Panc1 (cell line): ENCODE measurements around the gene CENPP. TPM values are rescaled to one million over a fixed set of nuclear protein-coding genes. Genes with fewer than 3 reads are reported as not detected.

Experiments
- ATAC-seq: fragments of 200-7000 bp; cut with Tn5 transposase; 2 replicates; pipeline ENCODE4 v1.9.1; 2020; ENCODE audit warnings: mild to moderate bottlenecking, moderate library complexity
- BruUV-seq: library from RNA; stranded (reverse); fragments of 400-500 nt; replicated peaks from 2 replicates; lab custom pipeline; 2021; lab: Mats Ljungman, UMichigan
- CTCF ChIA-PET: fragments of 300-600 bp; sonication (Branson Sonifier 250); formaldehyde crosslinking; loops from one replicate; lab custom pipeline; 2022; ENCODE audit warnings: antibody characterized with exemption; lab: Charles Lee
- POLR2A ChIA-PET: fragments of 300-600 bp; sonication (Branson Sonifier 250); formaldehyde crosslinking; loops from one replicate; lab custom pipeline; 2022; ENCODE audit warnings: antibody characterized with exemption; lab: Charles Lee
- DNase-seq: peaks from one replicate; pipeline ENCODE4 v3.0.0-alpha.2; 2010; ENCODE audit warnings: low read depth, low spot score
- H3K27ac ChIP-seq: 2 replicates; pipeline ENCODE4 v1.5.1; 2011; ENCODE audit warnings: mild to moderate bottlenecking, low read length, inconsistent platforms
- H3K27me3 ChIP-seq: fragments of 200-500 bp; sonication (Bioruptor generic); 2 replicates; pipeline ENCODE4 v1.6.0; 2014; ENCODE audit warnings: low read length, inconsistent platforms; ENCODE audit not compliant: control insufficient read depth, insufficient read depth
- H3K36me3 ChIP-seq: fragments of 200-500 bp; sonication (Bioruptor generic); 2 replicates; pipeline ENCODE4 v1.5.1; 2014; ENCODE audit warnings: inconsistent platforms, mild to moderate bottlenecking, low read length, moderate library complexity; ENCODE audit not compliant: control insufficient read depth, insufficient read depth
- H3K4me1 ChIP-seq: 2 replicates; pipeline ENCODE4 v1.5.1; 2011; ENCODE audit warnings: inconsistent platforms, mild to moderate bottlenecking, low read length, moderate library complexity; ENCODE audit not compliant: control insufficient read depth, insufficient read depth
- H3K4me3 ChIP-seq, 2 experiments: 2 replicates each; pipeline ENCODE4 v1.5.1; 2011 to 2012; ENCODE audit warnings: low read depth in 2 of 2, low read length in 2 of 2, mild to moderate bottlenecking in 2 of 2, inconsistent platforms in 1 of 2, moderate library complexity in 1 of 2
- H3K9me3 ChIP-seq: fragments of 200-500 bp; sonication (Bioruptor generic); 2 replicates; pipeline ENCODE4 v1.5.1; 2014; ENCODE audit warnings: low read depth, mild to moderate bottlenecking, inconsistent platforms, low read length, moderate library complexity; ENCODE audit not compliant: control insufficient read depth, insufficient read depth
- POLR2AphosphoS5 ChIP-seq: IDR thresholded peaks from 2 replicates; pipeline ENCODE4 v1.6.1; 2012; ENCODE audit warnings: mild to moderate bottlenecking, low read depth, low read length, moderate library complexity
- REST ChIP-seq, 2 experiments: IDR thresholded peaks; 2 replicates each; pipeline ENCODE4 v1.6.1; 2011 to 2012; ENCODE audit warnings: low read depth in 2 of 2, control low read depth in 1 of 2, low read length in 1 of 2, mild to moderate bottlenecking in 1 of 2, moderate library complexity in 1 of 2; ENCODE audit not compliant: insufficient read depth in 1 of 2
- SIN3A ChIP-seq: IDR thresholded peaks from 2 replicates; pipeline ENCODE4 v1.6.1; 2012; ENCODE audit warnings: low read depth, mild to moderate bottlenecking, low read length, moderate library complexity, borderline replicate concordance; ENCODE audit not compliant: insufficient read depth
- TCF7L2 ChIP-seq: IDR thresholded peaks from 2 replicates; pipeline ENCODE4 v1.6.1; 2011; ENCODE audit warnings: mild to moderate bottlenecking, low read depth, low read length, inconsistent platforms
- in situ Hi-C: cut with HindIII; loops from 2 replicates; pipeline ENCODE4 v1.10.0; 2016; ENCODE audit warnings: low sequenced_read_pairs, low pct_unique_long_range_greater_than_20kb
- intact Hi-C: fragments of 100-400 bp; cut with micrococcal nuclease; formaldehyde crosslinking; loops from one replicate; pipeline ENCODE4 v1.10.0; 2022; ENCODE audit not compliant: unreplicated experiment
- total RNA-seq: library from RNA; stranded (reverse); gene quantifications from one replicate; pipeline ENCODE4 v1.2.1, GENCODE V29; 2021; ENCODE audit not compliant: unreplicated experiment
- TF ChIP-seq, protein P1 (sequence below): fragments of 450-650 bp; IDR thresholded peaks from 2 replicates; pipeline ENCODE4 v1.5.1; 2017; ENCODE audit warnings: mild to moderate bottlenecking

CENPP gene
- total RNA-seq, 1 experiment from 2014 or later, result 6.7 TPM

DNA sequence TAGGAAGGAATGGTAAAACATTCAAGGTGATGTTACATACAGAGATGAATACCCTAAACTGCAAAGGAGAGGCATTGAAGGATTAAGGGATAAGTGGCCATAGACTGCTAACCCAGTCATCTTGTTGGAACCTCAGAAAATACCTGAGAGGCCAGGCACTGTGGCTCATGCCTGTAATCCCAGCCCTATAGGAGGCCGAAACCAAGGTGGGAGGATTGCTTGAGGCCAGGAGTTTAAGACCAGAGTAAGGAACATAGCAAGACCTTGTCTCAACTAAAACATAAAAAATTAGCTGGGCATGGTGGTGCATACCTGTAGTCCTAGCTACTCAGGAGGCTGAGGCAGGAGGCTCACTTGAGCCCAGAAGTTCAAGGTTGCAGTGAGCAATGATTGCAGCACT lies 199.1 kb downstream of the CENPP start:
- Histone ChIP-seq H3K27ac (no peak overlapping the region), H3K4me1 (no peaks in the 10 kb centered on the region), H3K9me3 (no peaks in the 10 kb centered on the region), H3K36me3 (no peaks in the 10 kb centered on the region), H3K27me3 (no peaks in the 10 kb centered on the region), H3K4me3 (no peak overlapping the region)
- ChIA-PET POLR2A (no interaction called here), CTCF (no interaction called here)
- DNase-seq (no peak), ATAC-seq (no peak)
- in situ Hi-C loops, result no loop called here
- no TSS peak for BruUV-seq
- intact Hi-C loops, result no loop called here
- TF ChIP-seq REST (IDR thresholded peaks at IDR 0.05; ENCODE audit: insufficient read depth in 1 of 2, low read depth in 2 of 2, low read length in 1 of 2), result no peak
- TF ChIP-seq, protein P1, sequence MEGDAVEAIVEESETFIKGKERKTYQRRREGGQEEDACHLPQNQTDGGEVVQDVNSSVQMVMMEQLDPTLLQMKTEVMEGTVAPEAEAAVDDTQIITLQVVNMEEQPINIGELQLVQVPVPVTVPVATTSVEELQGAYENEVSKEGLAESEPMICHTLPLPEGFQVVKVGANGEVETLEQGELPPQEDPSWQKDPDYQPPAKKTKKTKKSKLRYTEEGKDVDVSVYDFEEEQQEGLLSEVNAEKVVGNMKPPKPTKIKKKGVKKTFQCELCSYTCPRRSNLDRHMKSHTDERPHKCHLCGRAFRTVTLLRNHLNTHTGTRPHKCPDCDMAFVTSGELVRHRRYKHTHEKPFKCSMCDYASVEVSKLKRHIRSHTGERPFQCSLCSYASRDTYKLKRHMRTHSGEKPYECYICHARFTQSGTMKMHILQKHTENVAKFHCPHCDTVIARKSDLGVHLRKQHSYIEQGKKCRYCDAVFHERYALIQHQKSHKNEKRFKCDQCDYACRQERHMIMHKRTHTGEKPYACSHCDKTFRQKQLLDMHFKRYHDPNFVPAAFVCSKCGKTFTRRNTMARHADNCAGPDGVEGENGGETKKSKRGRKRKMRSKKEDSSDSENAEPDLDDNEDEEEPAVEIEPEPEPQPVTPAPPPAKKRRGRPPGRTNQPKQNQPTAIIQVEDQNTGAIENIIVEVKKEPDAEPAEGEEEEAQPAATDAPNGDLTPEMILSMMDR, result no peak
- no peak for TF ChIP-seq POLR2AphosphoS5
- no peak for TF ChIP-seq TCF7L2
- TF ChIP-seq SIN3A, result no peak

DNA sequence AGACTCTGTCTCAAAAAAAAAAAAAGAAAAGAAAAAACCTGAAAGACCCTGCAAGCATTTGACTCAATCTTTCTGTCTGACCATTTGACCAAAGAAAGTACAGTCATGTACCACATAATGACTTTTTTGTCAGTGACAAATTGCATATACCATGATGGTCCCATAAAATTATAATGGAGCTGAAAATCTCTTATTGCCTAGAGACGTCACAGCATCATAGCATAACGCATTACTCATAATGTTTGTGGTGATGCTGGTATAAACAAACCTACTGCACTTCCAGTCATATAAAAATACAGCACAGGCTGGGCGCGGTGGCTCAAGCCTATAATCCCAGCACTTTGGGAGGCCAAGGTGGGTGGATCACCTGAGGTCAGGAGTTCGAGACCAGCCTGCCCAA lies 199.6 kb downstream of the CENPP start:
- Histone ChIP-seq H3K27ac (no peak overlapping the region), H3K36me3 (no peaks in the 10 kb centered on the region), H3K9me3 (no peaks in the 10 kb centered on the region), H3K27me3 (no peaks in the 10 kb centered on the region), H3K4me3 (no peak overlapping the region), H3K4me1 (no peaks in the 10 kb centered on the region)
- no TSS peak for BruUV-seq
- DNase-seq (no peak), ATAC-seq (no peak)
- intact Hi-C loops, result no loop called here
- POLR2A ChIA-PET, result no interaction called here
- no peak for TF ChIP-seq REST (IDR thresholded peaks at IDR 0.05; ENCODE audit: insufficient read depth in 1 of 2, low read depth in 2 of 2, low read length in 1 of 2)
- TF ChIP-seq SIN3A, result no peak
- TF ChIP-seq, protein P1, result no peak
- TF ChIP-seq POLR2AphosphoS5, result no peak
- TF ChIP-seq TCF7L2, result no peak
- in situ Hi-C loops, result no loop called here
- CTCF ChIA-PET, result no interaction called here
